Frontal cortex (tissue), 4 donors: Measurements from ENCODE around the gene AP1B1. TPM values are rescaled to one million over a fixed set of nuclear protein-coding genes. Genes with fewer than 3 reads are reported as not detected.
"Not testable (repeated sequence)": the region's sequence is repeated elsewhere in the genome, so short reads cannot be mapped to it uniquely, and the experiment has no call there.

ENCODE experiments used
- DNase-seq, 2 donors: peaks; one replicate each; pipeline ENCODE4 v3.0.0; 2012; ENCODE audit warnings: low spot score in 2 of 2
- FAIRE-seq: peaks from 2 replicates; lab custom pipeline; 2012; peaks lifted over from hg19 to GRCh38; lab: Jason Lieb, UNC
- total RNA-seq: library from RNA; depleted of rRNA; stranded (reverse); fragments of >200 nt; gene quantifications from one replicate; pipeline ENCODE4 v1.2.3, GENCODE V29; 2014
- donor health status: control.
- donor health status: control.
- donor health status: control.

AP1B1 gene
- total RNA-seq, 1 donor from 2014 or later: 44.8 TPM

DNA sequence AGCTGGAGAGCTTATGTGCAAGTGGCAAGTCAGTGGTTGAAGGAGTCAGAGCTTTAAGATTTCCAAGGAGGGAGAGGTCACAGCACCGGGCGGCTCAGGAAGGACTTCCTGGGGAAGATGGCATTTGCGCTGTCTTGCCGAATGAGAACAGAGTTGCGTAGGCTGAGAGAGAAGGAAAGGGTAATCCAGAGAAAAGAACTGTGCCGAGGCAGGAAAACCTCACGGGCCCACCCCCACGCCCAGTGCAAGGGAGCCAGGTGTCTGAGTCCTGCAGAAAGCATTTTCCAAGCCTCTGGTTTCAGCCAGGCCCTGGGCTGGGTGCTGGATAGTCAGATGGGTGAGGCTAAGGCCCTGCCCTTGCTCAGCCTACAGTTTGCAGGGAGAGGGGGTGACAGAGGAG is 3.2 kb upstream of the AP1B1 start:
- FAIRE-seq (no peak), DNase-seq (no peak)

DNA sequence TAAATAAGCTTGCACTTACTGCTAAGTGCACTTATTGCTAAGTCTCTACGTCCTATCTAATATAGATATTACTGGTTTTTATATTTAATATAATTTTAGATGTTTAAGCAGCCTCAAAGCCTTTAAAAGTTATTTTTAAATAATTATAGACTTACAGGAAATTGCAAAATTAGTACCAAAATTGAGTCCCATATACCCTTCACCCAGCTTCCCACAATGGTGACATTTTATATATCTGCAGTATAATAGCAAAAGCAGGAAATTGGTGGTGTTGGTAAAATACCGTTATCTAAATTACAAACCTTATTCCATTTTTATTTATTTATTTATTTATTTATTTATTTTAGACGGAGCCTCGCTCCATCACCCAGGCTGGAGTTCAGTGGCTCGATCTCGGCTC is 1.9 kb upstream of the AP1B1 start:
- FAIRE-seq (no peak), DNase-seq (no peak)

DNA sequence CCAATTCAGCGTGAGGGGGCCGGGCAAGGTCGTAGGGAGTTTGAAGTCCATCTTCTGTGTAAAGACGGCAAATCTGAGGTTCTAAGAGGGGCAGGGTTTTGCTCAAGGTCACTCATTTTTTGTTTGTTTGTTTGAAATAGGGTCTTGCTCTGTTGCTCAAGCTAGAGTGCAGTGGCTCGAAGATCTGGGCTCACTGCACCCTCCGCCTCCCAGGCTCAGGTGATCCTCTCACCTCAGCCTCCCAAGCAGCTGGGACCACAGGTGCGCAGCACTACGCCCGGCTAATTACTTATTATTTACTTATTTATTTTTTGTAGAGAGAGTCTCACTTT is 355 bp upstream of the AP1B1 start:
- no peak for DNase-seq
- no peak for FAIRE-seq

DNA sequence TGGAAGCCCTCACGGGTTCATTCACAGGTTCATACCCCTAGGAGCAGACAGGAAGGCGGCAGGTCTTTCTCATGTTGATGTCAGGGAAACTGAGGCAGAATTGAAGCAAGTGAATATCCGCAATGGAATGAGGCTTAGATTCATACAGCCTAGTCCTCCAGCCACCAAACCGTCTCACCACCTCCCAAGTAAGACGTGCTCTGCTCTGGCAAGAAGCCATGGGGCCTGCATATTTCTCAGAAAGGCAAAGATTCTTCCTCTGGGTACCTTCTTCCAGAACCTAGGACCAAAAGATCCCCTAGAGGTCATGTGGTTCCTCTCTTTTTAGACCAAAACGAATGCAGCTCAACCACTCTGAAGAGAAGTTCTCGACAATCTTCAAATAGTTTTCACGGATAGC is 1.7 kb downstream of the AP1B1 start:
- DNase-seq (no peak), FAIRE-seq (no peak)

DNA sequence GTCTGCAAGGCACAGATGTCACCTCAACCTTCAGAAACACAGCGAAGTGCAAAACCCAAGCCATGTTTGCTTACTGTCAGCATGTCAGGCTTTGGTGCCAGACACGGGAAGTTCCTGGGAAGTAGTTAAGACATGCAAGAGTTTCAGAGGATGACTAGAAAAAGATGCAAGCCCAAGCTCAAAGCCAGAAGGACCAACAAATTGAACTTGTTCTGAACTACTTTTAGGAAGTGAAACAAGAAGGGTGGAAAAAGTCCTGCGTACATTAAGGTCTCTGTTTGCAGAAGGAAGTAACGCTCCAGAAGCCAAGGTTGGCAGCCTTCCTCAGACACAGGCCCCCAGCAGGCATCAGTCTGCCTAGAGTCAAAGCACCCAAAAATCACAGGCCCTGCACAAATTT is 2.6 kb downstream of the AP1B1 start:
- no peak for DNase-seq
- FAIRE-seq: no peak

DNA sequence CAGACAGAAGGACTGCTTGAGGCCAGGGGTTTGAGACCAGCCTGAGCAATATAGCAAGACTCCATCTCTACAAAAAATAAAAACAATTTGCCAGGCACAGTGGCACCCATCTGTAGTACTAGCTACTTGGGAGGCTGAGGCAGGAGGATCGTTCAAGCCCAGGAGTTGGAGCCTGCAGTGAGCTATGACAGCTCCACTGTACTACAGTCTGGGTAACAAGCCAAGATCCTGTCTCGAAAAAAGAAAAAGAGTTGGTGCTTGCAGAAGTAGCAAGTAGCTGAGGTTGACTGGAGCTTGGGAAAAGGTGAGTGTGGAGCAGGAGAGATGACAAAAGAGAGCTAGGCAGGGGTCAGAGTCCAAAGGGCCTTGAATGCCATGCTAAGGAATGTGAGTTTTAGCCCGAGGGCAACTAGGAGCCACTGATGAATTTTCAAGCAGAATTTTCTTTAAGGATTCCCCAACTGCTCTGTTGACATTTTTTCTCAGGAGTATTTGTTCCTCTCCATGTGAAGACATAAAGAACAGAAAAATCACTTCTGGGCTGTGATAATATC is 3.1 kb downstream of the AP1B1 start:
- DNase-seq: no peak

DNA sequence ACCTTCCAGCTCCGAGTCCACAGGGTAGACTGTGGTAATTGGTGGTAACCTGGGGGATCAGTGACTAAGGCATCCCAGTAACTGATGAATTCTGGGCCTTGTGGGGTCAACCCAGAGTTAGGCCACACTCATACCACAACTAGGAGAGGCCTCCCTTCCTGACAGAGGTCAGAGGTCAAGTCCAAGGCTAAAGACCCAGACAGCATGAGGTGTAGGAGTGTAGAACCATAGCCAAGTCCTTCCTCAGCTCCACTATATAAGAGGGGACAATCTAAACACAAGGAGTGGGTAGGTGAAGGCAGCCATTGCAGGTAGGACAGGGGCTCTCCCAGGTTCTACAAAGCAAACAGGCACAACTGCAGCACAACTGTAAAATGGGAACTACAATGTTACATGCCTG is 4.6 kb downstream of the AP1B1 start:
- FAIRE-seq (no peak), DNase-seq (no peak)

More for the DNA sequence above, 3.1 kb downstream of the AP1B1 start:
- FAIRE-seq: no peak

DNA sequence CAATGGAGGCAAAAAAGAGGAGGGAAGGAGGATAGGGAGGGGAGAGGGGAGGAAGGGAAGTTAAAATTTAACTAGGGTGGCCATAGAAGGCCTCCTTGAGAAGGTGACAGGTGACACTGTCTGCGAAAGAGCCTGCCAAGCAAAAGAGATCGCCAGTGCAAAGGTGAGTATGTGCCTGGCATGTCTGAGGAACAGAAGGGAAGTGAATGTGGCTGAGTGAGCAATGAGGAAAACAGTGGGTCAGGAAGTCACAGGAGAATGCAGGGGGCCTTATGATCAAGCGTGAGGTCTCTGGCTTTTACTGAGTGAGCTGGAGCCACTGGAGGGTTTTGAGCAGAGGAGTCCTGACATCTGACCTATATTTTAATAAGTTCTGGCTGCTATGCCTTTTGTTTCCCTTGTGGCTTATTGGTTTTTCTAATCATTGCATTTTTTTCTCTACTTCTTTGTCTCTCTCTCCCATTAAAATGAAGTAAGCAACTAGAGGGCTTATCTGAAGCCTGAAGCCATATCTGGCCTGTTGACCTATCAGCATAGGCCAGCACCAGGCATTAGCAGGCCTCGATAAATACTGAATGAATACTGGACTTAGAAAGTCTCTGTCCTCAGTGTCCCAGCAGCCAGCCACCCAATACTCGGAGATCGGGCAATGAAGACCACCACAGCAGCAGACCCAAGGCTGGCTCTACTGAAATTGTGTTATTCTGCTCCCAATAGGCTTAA is 5.6 kb downstream of the AP1B1 start:
- FAIRE-seq (no peak), DNase-seq (no peak)

GRCh38 chr22:29380856-29381255 is 7.5 kb downstream of the AP1B1 start:
- DNase-seq (no peak), FAIRE-seq (no peak)

DNA sequence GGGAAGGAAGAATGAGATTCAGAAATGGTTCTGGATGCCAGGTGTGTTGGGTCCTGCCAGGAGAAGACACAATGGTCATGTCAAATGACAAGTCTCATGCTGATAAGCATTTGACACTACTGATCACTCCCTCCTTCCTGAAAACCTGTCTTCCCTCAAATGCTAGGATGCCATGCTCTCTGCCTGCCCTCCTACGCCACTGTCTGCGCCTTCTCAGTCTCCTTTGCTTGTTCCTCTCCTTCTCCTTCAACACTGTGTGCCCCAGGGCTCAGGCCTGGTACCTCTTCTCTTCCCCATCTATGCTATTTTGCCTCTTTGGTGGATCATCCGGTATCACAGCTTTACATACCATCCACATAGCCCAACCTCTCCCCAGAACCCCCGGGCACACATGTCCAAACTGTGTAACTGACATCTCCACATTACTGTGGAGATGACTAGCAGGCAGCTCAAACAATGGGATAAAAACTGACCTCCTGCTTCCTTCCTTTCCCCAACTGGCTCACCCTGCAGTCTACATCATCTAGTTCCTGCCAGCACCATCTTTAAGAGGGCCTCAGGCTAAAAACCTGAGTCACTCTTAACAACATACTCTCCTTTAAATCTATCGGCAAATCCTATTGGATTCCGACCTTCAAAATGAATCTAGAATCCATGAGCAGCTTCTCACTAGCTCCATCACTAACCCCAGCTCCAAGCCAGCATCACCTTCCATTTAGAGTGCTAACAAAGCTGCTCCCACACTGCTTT is 8.2 kb downstream of the AP1B1 start:
- DNase-seq: no peak
- no peak for FAIRE-seq

GRCh38 chr22:29379258-29379657 is 9.1 kb downstream of the AP1B1 start:
- DNase-seq: no peak
- no peak for FAIRE-seq

DNA sequence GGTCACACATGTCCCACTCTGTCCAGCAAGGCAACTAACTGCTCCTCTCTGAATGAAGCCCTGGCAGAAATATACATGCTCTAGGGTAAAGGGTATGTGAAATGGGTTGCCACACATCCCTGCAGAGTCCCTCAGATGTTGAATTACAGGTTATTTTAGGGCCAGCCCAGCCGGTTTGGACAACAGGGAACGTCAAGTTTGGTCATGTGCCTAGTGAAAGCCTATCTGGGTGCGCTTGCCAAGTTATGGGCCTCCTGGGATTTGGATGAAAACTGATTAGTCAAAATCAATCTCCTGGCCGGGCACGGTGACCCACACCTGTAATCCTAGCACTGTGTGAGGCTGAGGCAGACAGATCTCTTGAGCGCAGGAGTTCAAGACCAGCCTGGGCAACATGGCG is 10.4 kb downstream of the AP1B1 start:
- FAIRE-seq (no peak), DNase-seq (no peak)

DNA sequence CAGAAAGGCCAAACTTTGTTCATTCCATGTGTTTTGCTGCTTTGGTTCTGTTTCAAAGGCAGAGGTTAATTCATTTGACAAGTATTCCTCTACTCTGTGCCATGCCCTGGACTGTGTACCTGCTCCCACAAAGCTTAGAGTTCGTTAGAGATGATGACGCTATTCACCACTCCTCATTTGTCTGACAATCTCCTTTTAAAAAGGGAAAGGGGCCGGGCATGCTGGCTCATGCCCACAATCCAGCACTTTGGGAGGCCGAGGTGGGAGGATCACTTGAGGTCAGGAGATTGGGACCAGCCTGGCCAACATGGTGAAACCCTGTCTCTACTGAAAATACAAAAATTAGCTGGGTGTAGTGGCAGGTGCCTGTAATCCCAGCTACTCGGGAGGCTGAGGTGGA is 11.7 kb downstream of the AP1B1 start:
- FAIRE-seq, DNase-seq: not testable (repeated sequence)

DNA sequence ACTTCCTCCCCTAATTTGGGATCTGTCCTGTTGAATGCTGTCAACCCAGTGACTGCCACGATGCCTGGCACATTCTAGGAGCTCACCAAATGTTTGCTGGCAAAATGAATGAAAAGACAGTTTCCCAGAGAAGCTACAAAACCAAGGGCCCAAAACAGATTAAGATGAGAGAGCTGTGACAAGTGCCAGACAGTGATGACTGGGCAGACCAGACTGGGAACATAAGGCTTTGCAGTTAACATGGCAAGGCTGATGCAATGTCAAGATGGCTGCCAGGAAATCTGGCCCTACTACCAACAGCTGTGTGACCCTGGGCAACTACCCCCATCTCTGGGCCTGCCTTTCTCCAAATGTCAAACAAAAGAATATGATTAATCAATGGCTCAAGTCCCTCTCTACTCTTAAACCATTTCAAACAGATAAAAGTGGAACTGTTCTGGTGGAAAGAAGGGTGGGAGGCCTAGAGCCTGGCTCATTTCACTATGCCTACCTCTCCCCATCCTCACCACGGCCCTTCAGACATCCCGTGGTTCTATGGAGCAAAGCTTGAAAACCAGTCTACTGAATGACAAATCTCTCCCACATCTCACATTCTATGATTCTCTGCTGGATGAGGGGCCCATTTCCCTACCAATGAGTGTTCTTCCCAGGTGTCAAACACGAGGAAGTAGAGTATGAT is 12.8 kb downstream of the AP1B1 start:
- FAIRE-seq (no peak), DNase-seq (no peak)

DNA sequence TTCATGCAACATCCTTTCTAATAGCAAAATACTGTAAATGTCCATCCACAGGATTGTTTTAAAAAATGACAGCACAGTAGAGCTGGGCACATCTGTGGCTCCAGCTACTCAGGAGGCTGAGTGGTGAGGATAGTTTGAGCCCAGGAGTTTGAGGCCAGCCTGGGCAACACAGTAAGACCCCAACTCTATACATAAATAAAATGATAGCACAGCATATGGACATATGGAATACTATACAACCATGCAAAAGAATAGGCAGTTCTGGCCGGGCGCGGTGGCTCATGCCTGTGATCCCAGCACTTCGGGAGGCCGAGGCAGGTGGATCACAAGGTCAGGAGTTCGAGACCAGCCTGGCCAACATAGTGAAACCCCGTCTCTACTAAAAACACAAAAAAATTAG is 13.6 kb downstream of the AP1B1 start:
- not testable (repeated sequence) for DNase-seq, FAIRE-seq

GRCh38 chr22:29374401-29374800 is 14.0 kb downstream of the AP1B1 start:
- no peak for FAIRE-seq
- no peak for DNase-seq

DNA sequence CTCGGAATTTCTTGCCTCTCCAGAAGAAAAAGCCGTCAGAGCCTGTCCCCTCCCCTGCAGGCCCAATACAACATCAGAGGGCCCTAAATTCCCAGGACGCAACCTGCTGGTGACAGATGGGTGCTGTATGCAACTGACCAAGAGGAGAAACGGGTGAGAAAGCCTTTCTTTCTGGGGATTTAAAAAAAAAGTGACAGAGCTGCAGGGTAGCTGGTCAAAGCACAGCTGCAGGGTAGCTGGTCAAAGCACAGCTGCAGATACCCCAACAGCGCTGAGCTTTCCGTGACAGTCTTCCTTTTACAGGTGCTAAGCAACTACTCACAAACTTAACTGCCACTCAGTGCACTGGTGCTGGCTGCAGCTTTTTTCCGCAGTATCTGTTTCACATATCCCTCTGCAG is 17.8 kb downstream of the AP1B1 start:
- no peak for DNase-seq

GRCh38 chr22:29369460-29369859 is 18.9 kb downstream of the AP1B1 start:
- FAIRE-seq (no peak), DNase-seq (peak in 1 of 2 donors; percentile 69)

More for the DNA sequence above, 17.8 kb downstream of the AP1B1 start:
- FAIRE-seq: no peak

GRCh38 chr22:29359469-29359868 is 28.9 kb downstream of the AP1B1 start:
- no peak for FAIRE-seq

DNA sequence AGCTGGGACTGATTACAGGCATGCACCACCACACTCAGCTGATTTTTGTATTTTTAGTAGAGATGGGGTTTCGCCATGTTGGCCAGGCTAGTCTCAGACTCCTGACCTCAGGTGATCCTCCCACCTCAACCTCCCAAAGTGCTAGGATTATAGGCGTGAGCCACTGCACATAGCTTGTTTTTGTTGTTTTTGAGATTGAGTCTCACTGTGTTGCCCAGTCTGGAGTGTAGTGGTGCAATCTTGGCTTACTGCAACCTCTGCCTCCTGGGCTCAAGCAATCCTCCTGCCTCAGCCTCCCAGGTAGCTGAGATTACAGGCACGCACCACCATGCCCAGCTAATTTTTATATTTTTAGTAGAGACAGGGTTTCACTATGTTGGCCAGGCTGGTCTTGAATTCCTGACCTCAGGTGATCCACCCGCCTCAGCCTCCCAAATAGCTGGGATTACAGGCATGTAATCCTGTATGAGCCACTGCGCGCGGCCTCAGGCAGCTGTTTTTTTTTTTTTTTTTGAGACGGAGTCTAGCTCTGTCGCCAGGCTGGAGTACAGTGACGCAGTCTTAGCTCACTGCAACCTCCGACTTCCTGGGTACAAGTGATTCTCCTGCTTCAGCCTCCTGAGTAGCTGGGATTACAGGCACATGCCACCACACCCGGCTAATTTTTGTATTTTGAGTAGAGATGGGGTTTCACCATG is 31.0 kb downstream of the AP1B1 start:
- FAIRE-seq, DNase-seq: not testable (repeated sequence)

More at GRCh38 chr22:29359469-29359868, 28.9 kb downstream of the AP1B1 start:
- peak in 1 of 2 donors; percentile 71 for DNase-seq
